Smooth muscle cell (in vitro differentiated cells): Measurements from ENCODE around the gene SCAMP2. TPM values are rescaled to one million over a fixed set of nuclear protein-coding genes. Genes with fewer than 3 reads are reported as not detected.

ENCODE experiments used
- DNase-seq: peaks from one replicate; lab custom pipeline; 2025; ENCODE audit not compliant: unreplicated experiment; lab: John Stamatoyannopoulos, UW
- H2AFZ ChIP-seq: fragments of 200-600 bp; sonication (generic); 2 replicates; pipeline ENCODE4 v1.6.0; 2016; ENCODE audit warnings: antibody characterized with exemption, low read depth, mild to moderate bottlenecking
- H3F3A ChIP-seq: fragments of 200-600 bp; sonication (generic); 2 replicates; pipeline ENCODE4 v1.6.0; 2017; ENCODE audit warnings: antibody characterized with exemption, low read depth
- H3K27ac ChIP-seq: fragments of 200-600 bp; sonication (generic); 2 replicates; pipeline ENCODE4 v1.5.1; 2016; ENCODE audit warnings: low read depth, mild to moderate bottlenecking
- H3K27me3 ChIP-seq: fragments of 200-600 bp; sonication (generic); 2 replicates; pipeline ENCODE4 v1.6.1; 2016; ENCODE audit warnings: low read depth, mild to moderate bottlenecking
- H3K36me3 ChIP-seq: fragments of 200-600 bp; sonication (generic); 2 replicates; pipeline ENCODE4 v1.5.1; 2016; ENCODE audit warnings: low read depth
- H3K4me1 ChIP-seq: fragments of 200-600 bp; sonication (generic); 2 replicates; pipeline ENCODE4 v1.5.1; 2016; ENCODE audit warnings: low read depth
- H3K4me2 ChIP-seq: fragments of 200-600 bp; sonication (generic); 2 replicates; pipeline ENCODE4 v1.6.0; 2016; ENCODE audit warnings: mild to moderate bottlenecking
- H3K4me3 ChIP-seq: fragments of 200-600 bp; sonication (generic); 2 replicates; pipeline ENCODE4 v1.5.1; 2016; ENCODE audit warnings: mild to moderate bottlenecking
- H3K79me2 ChIP-seq: fragments of 200-600 bp; sonication (generic); 2 replicates; pipeline ENCODE4 v1.6.0; 2016; ENCODE audit warnings: low read depth, mild to moderate bottlenecking
- H3K9ac ChIP-seq: fragments of 200-600 bp; sonication (generic); 2 replicates; pipeline ENCODE4 v1.6.0; 2016; ENCODE audit warnings: low read depth
- H3K9me3 ChIP-seq: fragments of 200-600 bp; sonication (generic); replicated peaks from 2 replicates; pipeline ENCODE4 v1.5.1; 2016; ENCODE audit warnings: low read depth
- H4K20me1 ChIP-seq: fragments of 200-600 bp; sonication (generic); 2 replicates; pipeline ENCODE4 v1.6.0; 2016; ENCODE audit warnings: low read depth
- CTCF ChIP-seq: fragments of 200-600 bp; sonication (generic); IDR thresholded peaks from 2 replicates; pipeline ENCODE4 v1.5.1; 2017; ENCODE audit warnings: borderline replicate concordance, mild to moderate bottlenecking, antibody characterized with exemption; ENCODE audit not compliant: insufficient read depth, poor library complexity, severe bottlenecking
- WGBS: methylation state at CpG from one replicate; pipeline ENCODE4 v1.1.7; 2016; ENCODE audit warnings: low lambda C conversion rate; 5-methylcytosine and 5-hydroxymethylcytosine counted together
- polyA plus RNA-seq: library from polyadenylated mRNA; unstranded; fragments of >200 nt; fragmentation: Nextera tagmentation; extraction: Ambion mirVana; gene quantifications from 2 replicates; pipeline ENCODE4 v1.2.1, GENCODE V29; 2016
- total RNA-seq: library from RNA; depleted of rRNA; stranded (reverse); fragments of >200 nt; gene quantifications from 2 replicates; pipeline ENCODE4 v1.2.3, GENCODE V29; 2014

Gene SCAMP2
- total and polyA plus RNA-seq, 2 experiments from 2014 or later, result 55.5 to 80.3 TPM

GRCh38 chr15:74843445-74843828, 29.7 kb downstream of the SCAMP2 start:
- Histone ChIP-seq H3K4me1 (peaks cover 16% of the 10 kb centered on the region), H2AFZ (peak overlapping the region; percentile 35), H4K20me1 (no peaks in the 10 kb centered on the region), H3K79me2 (no peaks in the 10 kb centered on the region), H3K9ac (peak overlapping the region; percentile 90), H3K36me3 (no peaks in the 10 kb centered on the region), H3F3A (peaks cover 4% of the 10 kb centered on the region), H3K4me2 (peak overlapping the region; percentile 99), H3K27ac (peak overlapping the region; percentile 94), H3K4me3 (peak overlapping the region; percentile 100), H3K9me3 (no peaks in the 10 kb centered on the region), H3K27me3 (no peaks in the 10 kb centered on the region)
- DNase-seq, result no peak
- WGBS, result 15% methylated on average over 16 of the region's 18 CpGs
- TF ChIP-seq CTCF, result no peak

- peak within 1 kb of the TSS; percentile 90 for H3K9ac ChIP-seq
- peak within 1 kb of the TSS; percentile 94 for H3K27ac ChIP-seq
- H3K4me3 ChIP-seq, result peak within 1 kb of the TSS; percentile 100
- H3K4me1 ChIP-seq, result peaks cover 16% of the 10 kb centered on the region
- no peaks in the 10 kb centered on the region for H3K9me3 ChIP-seq
- H3F3A ChIP-seq, result peaks cover 4% of the 10 kb centered on the region
- no peaks in the 10 kb centered on the region for H3K79me2 ChIP-seq
- H3K36me3 ChIP-seq, result no peaks in the 10 kb centered on the region
- peak; percentile 83 for DNase-seq
- peak within 1 kb of the TSS; percentile 98 for H2AFZ ChIP-seq
- no peaks in the 10 kb centered on the region for H4K20me1 ChIP-seq
- H3K4me2 ChIP-seq, result peak within 1 kb of the TSS; percentile 99
- WGBS, result under 1% methylated on average over 65 of the region's 84 CpGs
- no peaks in the 10 kb centered on the region for H3K27me3 ChIP-seq
- TF ChIP-seq CTCF, result peak; percentile 61
Observed at GRCh38 chr15:74842581-74843444, 30.4 kb downstream of the SCAMP2 start, which contains the start of gene ULK3. ULK3 (minus strand) TSS chr15:74843156; CDS start chr15:74843105, 51 bp downstream.

GRCh38 chr15:74841891-74842373, 31.2 kb downstream of the SCAMP2 start:
- peaks cover 16% of the 10 kb centered on the region for H3K4me1 ChIP-seq
- no peaks in the 10 kb centered on the region for H3K79me2 ChIP-seq
- H3K36me3 ChIP-seq, result no peaks in the 10 kb centered on the region
- H2AFZ ChIP-seq, result no peak overlapping the region
- 86% methylated on average over 14 of the region's 14 CpGs for WGBS
- H3K4me2 ChIP-seq, result peak overlapping the region; percentile 99
- no peaks in the 10 kb centered on the region for H3K27me3 ChIP-seq
- peak overlapping the region; percentile 100 for H3K4me3 ChIP-seq
- no peaks in the 10 kb centered on the region for H4K20me1 ChIP-seq
- TF ChIP-seq CTCF, result no peak
- H3K27ac ChIP-seq, result no peak overlapping the region
- no peak for DNase-seq
- H3K9ac ChIP-seq, result peak overlapping the region; percentile 73
- no peaks in the 10 kb centered on the region for H3K9me3 ChIP-seq
- H3F3A ChIP-seq, result peaks cover 4% of the 10 kb centered on the region
